Measurements from ENCODE around the gene MCC. TPM values are rescaled to one million over a fixed set of nuclear protein-coding genes. Genes with fewer than 3 reads are reported as not detected.

MCC gene
- total RNA-seq, 2 donors from 2014 or later, result 164 to 187 TPM

DNA sequence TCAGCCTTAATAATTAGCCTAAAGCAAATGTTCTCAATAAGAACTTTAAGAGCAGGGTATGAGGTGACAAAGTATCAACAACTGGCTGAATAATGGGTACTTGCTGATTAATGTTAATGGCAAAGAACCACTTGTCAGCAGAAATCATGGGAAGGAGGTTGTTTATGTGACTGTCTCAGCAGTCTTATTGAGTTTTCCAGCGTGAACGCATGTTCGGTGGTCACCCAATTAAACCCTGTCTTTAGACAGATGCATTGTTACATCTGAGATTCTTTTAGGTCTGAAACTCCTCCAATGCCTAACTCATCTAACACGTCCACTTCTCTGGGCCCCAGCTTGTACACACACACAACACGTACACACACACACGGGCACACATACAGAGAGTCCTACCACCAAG lies 35.3 kb downstream of the MCC start:
- Mint-ChIP-seq H3K27me3 (ENCODE audit: insufficient read depth) (no peaks in the 10 kb centered on the region), H3K4me1 (peaks cover 5% of the 10 kb centered on the region), H3K36me3 (ENCODE audit: low read depth) (no peaks in the 10 kb centered on the region), H3K27ac (no peak overlapping the region), H3K4me3 (no peak overlapping the region), H3K9me3 (peaks cover 3% of the 10 kb centered on the region)
- TF ChIP-seq, protein P1, sequence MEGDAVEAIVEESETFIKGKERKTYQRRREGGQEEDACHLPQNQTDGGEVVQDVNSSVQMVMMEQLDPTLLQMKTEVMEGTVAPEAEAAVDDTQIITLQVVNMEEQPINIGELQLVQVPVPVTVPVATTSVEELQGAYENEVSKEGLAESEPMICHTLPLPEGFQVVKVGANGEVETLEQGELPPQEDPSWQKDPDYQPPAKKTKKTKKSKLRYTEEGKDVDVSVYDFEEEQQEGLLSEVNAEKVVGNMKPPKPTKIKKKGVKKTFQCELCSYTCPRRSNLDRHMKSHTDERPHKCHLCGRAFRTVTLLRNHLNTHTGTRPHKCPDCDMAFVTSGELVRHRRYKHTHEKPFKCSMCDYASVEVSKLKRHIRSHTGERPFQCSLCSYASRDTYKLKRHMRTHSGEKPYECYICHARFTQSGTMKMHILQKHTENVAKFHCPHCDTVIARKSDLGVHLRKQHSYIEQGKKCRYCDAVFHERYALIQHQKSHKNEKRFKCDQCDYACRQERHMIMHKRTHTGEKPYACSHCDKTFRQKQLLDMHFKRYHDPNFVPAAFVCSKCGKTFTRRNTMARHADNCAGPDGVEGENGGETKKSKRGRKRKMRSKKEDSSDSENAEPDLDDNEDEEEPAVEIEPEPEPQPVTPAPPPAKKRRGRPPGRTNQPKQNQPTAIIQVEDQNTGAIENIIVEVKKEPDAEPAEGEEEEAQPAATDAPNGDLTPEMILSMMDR (conservative IDR thresholded peaks at IDR 0.05), result no peak
- Histone ChIP-seq H3K9ac (ENCODE audit: extremely low read depth, low read length, poor library complexity, severe bottlenecking) (no peak overlapping the region), H3K4me3 (ENCODE audit: low read length) (no peak overlapping the region), H3K9me3 (ENCODE audit: control insufficient read depth, low read length) (no peaks in the 10 kb centered on the region), H3K27ac (ENCODE audit: low read depth, low read length) (no peak overlapping the region), H3K4me1 (ENCODE audit: control insufficient read depth, insufficient read depth, low read length) (no peaks in the 10 kb centered on the region), H3K36me3 (ENCODE audit: control insufficient read depth, insufficient read depth, low read length) (no peaks in the 10 kb centered on the region), H3K27me3 (ENCODE audit: control insufficient read depth, insufficient read depth, low read length, poor library complexity, severe bottlenecking) (no peaks in the 10 kb centered on the region)
- no peak for DNase-seq
- WGBS, 2 experiments (ENCODE audit: insufficient coverage in 1 of 2, insufficient read length in 1 of 2), result 92 to 100% methylated on average over 4 to 6 of the region's 6 CpGs

DNA sequence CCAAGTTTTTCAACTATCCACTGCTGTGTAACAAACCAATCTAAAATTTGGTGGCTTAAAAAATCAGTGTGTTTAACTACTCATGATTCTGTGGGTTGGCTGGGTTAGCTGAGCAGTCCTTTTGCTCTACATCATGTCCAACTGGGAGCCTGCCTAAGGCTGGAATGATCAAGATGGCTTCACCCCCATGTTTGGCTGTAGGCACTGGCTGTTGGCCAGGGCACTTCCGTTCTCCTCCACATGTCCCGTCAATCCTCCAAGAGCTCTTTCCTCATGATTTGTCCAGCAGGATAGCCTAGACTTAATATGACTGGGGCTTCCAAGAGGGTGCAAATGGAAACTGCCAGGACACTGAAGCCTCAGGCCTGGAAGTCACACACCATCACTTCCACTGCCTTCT lies 36.5 kb downstream of the MCC start:
- Mint-ChIP-seq H3K4me3 (no peak overlapping the region), H3K27me3 (ENCODE audit: insufficient read depth) (peaks cover 2% of the 10 kb centered on the region), H3K4me1 (peaks cover 5% of the 10 kb centered on the region), H3K27ac (no peak overlapping the region), H3K9me3 (peaks cover 1% of the 10 kb centered on the region), H3K36me3 (ENCODE audit: low read depth) (no peaks in the 10 kb centered on the region)
- Histone ChIP-seq H3K4me3 (ENCODE audit: low read length) (no peak overlapping the region), H3K27ac (ENCODE audit: low read depth, low read length) (no peak overlapping the region), H3K9me3 (ENCODE audit: control insufficient read depth, low read length) (no peaks in the 10 kb centered on the region), H3K4me1 (ENCODE audit: control insufficient read depth, insufficient read depth, low read length) (no peaks in the 10 kb centered on the region), H3K36me3 (ENCODE audit: control insufficient read depth, insufficient read depth, low read length) (no peaks in the 10 kb centered on the region), H3K27me3 (ENCODE audit: control insufficient read depth, insufficient read depth, low read length, poor library complexity, severe bottlenecking) (no peaks in the 10 kb centered on the region), H3K9ac (ENCODE audit: extremely low read depth, low read length, poor library complexity, severe bottlenecking) (no peak overlapping the region)
- TF ChIP-seq, protein P1 (conservative IDR thresholded peaks at IDR 0.05), result no peak
- 92% methylated on average over 2 of the region's 2 CpGs; no CpG with 5 or more reads in 1 of the 2 experiments for WGBS, 2 experiments (ENCODE audit: insufficient coverage in 1 of 2, insufficient read length in 1 of 2)
- no peak for DNase-seq

DNA sequence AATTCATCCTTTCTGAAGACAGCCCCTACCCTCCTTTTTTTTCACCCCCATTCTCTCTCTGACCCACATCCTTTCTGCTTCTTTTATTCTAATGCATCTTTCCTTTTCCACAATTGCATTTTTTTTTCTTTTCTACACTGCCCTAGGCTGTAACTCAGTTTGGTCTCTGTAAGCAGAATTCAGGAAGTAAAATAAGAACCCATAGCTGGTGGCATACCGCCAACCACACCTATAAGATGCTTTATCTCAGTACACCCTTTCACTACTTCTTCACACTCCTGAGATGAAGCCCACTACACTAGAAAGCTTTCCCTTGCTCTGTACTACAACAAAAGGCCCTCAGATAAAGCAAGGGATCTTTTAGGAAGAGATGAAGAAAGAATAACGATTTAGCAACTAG lies 37.3 kb downstream of the MCC start:
- DNase-seq, result no peak
- H3K36me3 Mint-ChIP-seq (ENCODE audit: low read depth), result no peaks in the 10 kb centered on the region
- Histone ChIP-seq H3K9ac (ENCODE audit: extremely low read depth, low read length, poor library complexity, severe bottlenecking) (no peak overlapping the region), H3K27me3 (ENCODE audit: control insufficient read depth, insufficient read depth, low read length, poor library complexity, severe bottlenecking) (no peaks in the 10 kb centered on the region), H3K4me3 (ENCODE audit: low read length) (no peak overlapping the region), H3K4me1 (ENCODE audit: control insufficient read depth, insufficient read depth, low read length) (no peaks in the 10 kb centered on the region), H3K27ac (ENCODE audit: low read depth, low read length) (no peak overlapping the region), H3K36me3 (ENCODE audit: control insufficient read depth, insufficient read depth, low read length) (no peaks in the 10 kb centered on the region), H3K9me3 (ENCODE audit: control insufficient read depth, low read length) (peaks cover under 1% of the 10 kb centered on the region)
- no peak overlapping the region for H3K4me3 Mint-ChIP-seq
- WGBS, 2 experiments (ENCODE audit: insufficient coverage in 1 of 2, insufficient read length in 1 of 2), result 0 to 50% methylated on average over 1 to 2 of the region's 2 CpGs
- peaks cover 5% of the 10 kb centered on the region for H3K4me1 Mint-ChIP-seq
- H3K9me3 Mint-ChIP-seq, result no peaks in the 10 kb centered on the region
- no peak overlapping the region for H3K27ac Mint-ChIP-seq
- H3K27me3 Mint-ChIP-seq (ENCODE audit: insufficient read depth), result peaks cover 2% of the 10 kb centered on the region
- TF ChIP-seq, protein P1 (conservative IDR thresholded peaks at IDR 0.05), result no peak
